ENCODE results near the gene PRR23B. TPM values are rescaled to one million over a fixed set of nuclear protein-coding genes. Genes with fewer than 3 reads are reported as not detected.
"Not testable (repeated sequence)": the region's sequence is repeated elsewhere in the genome, so short reads cannot be mapped to it uniquely, and the experiment has no call there.

PRR23B gene
- polyA plus RNA-seq, 1 experiment, result not detected

- no peaks in the 10 kb centered on the region for H3K27me3 ChIP-seq (ENCODE audit: control insufficient read depth, insufficient read depth, low read length)
- POLR2A ChIA-PET, result no interaction called here
- no peak overlapping the region for H3K4me3 ChIP-seq (ENCODE audit: low read depth, low read length)
- no peak for TF ChIP-seq CTCF (IDR thresholded peaks at IDR 0.05; ENCODE audit: low read depth, low read length)
- no peak for DNase-seq (ENCODE audit: low read depth, low spot score)
- H3K27ac ChIP-seq (ENCODE audit: low read depth, low read length), result no peak overlapping the region
- CTCF ChIA-PET, result no interaction called here
- H3K9me3 ChIP-seq (ENCODE audit: control insufficient read depth, insufficient read depth, low read length), result peaks cover 16% of the 10 kb centered on the region
Measured at GRCh38 chr3:139043554-139044365, 23.0 kb upstream of the PRR23B start.

GRCh38 chr3:139037478-139037877, 16.8 kb upstream of the PRR23B start:
- POLR2A ChIA-PET, result no interaction called here
- Histone ChIP-seq H3K4me3 (ENCODE audit: low read depth, low read length) (no peak overlapping the region), H3K27ac (ENCODE audit: low read depth, low read length) (no peak overlapping the region), H3K27me3 (ENCODE audit: control insufficient read depth, insufficient read depth, low read length) (no peaks in the 10 kb centered on the region), H3K9me3 (ENCODE audit: control insufficient read depth, insufficient read depth, low read length) (no peaks in the 10 kb centered on the region)
- CTCF ChIA-PET, result no interaction called here
- DNase-seq (ENCODE audit: low read depth, low spot score), result no peak
- TF ChIP-seq CTCF (IDR thresholded peaks at IDR 0.05; ENCODE audit: low read depth, low read length), result no peak

GRCh38 chr3:139032326-139033002, 11.7 kb upstream of the PRR23B start:
- no peak for TF ChIP-seq CTCF (IDR thresholded peaks at IDR 0.05; ENCODE audit: low read depth, low read length)
- no peaks in the 10 kb centered on the region for H3K27me3 ChIP-seq (ENCODE audit: control insufficient read depth, insufficient read depth, low read length)
- no peak overlapping the region for H3K4me3 ChIP-seq (ENCODE audit: low read depth, low read length)
- no peaks in the 10 kb centered on the region for H3K9me3 ChIP-seq (ENCODE audit: control insufficient read depth, insufficient read depth, low read length)
- POLR2A ChIA-PET, result no interaction called here
- H3K27ac ChIP-seq (ENCODE audit: low read depth, low read length), result no peak overlapping the region
- DNase-seq (ENCODE audit: low read depth, low spot score), result no peak
- CTCF ChIA-PET, result no interaction called here

GRCh38 chr3:139030576-139030975, 9.8 kb upstream of the PRR23B start:
- H3K4me3 ChIP-seq (ENCODE audit: low read depth, low read length); H3K27me3 ChIP-seq (ENCODE audit: control insufficient read depth, insufficient read depth, low read length); H3K27ac ChIP-seq (ENCODE audit: low read depth, low read length); DNase-seq (ENCODE audit: low read depth, low spot score); CTCF ChIA-PET; POLR2A ChIA-PET; H3K9me3 ChIP-seq (ENCODE audit: control insufficient read depth, insufficient read depth, low read length): not testable (repeated sequence)

- no peak overlapping the region for H3K4me3 ChIP-seq (ENCODE audit: low read depth, low read length)
- no peaks in the 10 kb centered on the region for H3K27me3 ChIP-seq (ENCODE audit: control insufficient read depth, insufficient read depth, low read length)
- POLR2A ChIA-PET, result no interaction called here
- peaks cover 20% of the 10 kb centered on the region for H3K9me3 ChIP-seq (ENCODE audit: control insufficient read depth, insufficient read depth, low read length)
- no peak for DNase-seq (ENCODE audit: low read depth, low spot score)
- no peak for TF ChIP-seq CTCF (IDR thresholded peaks at IDR 0.05; ENCODE audit: low read depth, low read length)
- H3K27ac ChIP-seq (ENCODE audit: low read depth, low read length), result no peak overlapping the region
- CTCF ChIA-PET, result no interaction called here
Measured at GRCh38 chr3:139024968-139025367, 4.2 kb upstream of the PRR23B start.

All from AG04450 (cell line).